ENCODE data around the gene TIMP3.

DNA sequence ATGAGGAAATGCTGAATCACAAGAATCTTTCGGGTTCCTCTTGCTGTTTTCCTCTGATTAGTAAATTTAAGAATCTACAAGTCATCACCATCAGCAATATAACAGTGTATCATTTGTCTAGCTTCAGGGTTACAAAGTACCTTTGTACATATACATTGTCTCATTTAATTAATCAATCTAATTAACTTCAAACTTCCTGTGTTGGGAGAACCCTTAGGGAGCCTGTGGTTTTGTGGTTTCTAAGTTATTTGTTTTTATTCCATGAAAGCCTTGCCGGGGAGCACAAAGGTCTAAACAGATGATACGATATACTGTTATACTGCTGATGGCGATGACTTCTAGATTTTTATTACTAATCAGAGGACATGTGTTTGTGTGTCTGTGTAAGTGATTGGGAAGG lies 41.0 kb downstream of the TIMP3 start:
- no peak for TF ChIP-seq EZH2 (IDR thresholded peaks at IDR 0.05; ENCODE audit: borderline replicate concordance, low read depth, low read length, poor library complexity, severe bottlenecking)
- TF ChIP-seq CTCF (conservative IDR thresholded peaks at IDR 0.05; ENCODE audit: low read depth, low read length) = no peak

Data from A673 (cell line).